NCI-H1092 treated with DMSO at 0.1 percent for 48 hours (cell line): ENCODE measurements around the gene ITSN2.

Experiments
- DNase-seq: peaks from one replicate; lab custom pipeline; 2025; lab: John Stamatoyannopoulos, UW

Gene ITSN2

GRCh38 chr2:24269265-24269664 lies 91.1 kb downstream of the ITSN2 start:
- no peak for DNase-seq

DNA sequence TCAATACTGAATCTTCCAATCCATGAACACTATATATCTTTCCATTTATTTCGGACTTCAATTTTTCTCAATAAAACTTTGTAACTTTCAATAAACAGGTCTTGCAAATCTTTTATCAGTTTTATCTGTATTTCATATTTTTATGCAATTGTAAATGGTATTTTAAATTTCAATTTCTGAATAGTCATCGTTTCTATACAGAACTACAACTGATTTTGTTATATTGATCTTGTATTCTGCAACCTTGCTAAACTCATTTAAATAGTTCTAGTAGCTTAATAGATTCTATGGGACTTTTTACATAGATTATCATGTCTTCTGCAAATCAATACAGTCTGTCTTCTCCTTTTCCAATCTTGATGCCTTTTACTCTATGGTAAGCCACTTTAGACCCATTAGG lies 95.1 kb downstream of the ITSN2 start:
- no peak for DNase-seq

- DNase-seq, result no peak
These were observed 97.8 kb downstream of the ITSN2 start for GRCh38 chr2:24262421-24262970.

DNA sequence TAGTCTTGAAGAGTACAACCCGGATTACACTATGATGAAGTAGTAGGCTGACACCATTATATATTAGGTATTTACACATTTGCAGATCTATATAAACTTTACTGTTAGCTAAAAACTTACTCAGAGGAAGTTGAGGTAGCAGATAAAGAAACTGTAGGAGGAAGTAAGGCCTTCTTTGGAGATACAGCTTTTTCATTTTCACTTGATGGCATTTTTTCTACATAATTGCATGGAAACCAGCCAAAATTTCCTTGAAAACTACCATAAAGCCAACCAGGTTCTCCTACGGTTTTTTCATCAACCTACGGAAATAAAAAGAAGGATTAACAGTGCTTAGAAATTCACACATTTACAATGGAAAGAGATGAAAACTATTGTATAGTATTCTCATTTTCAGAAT lies 98.9 kb downstream of the ITSN2 start:
- DNase-seq, result no peak

GRCh38 chr2:24259316-24259715 lies 101.0 kb downstream of the ITSN2 start:
- DNase-seq, result no peak

DNA sequence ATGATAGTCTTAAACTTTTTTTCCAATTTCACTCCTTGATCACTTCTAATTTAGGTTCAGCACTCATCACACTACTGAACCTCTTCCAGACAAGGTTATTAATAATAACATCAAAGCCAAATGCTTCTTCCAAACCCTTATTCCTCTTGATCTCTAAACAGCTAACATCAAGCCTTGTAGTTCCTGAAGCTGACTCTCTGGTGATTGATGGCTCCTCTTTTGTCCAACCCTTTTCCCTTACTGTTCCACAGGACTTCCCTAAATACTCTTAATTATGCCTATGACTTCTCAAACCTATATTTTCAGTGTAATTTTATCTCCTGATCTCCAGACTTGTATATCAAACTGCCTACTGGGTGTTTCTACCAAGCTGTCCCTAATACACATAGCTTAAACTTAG lies 101.6 kb downstream of the ITSN2 start:
- no peak for DNase-seq

GRCh38 chr2:24253303-24253919 lies 106.9 kb downstream of the ITSN2 start:
- DNase-seq, result no peak

- no peak for DNase-seq
These were observed 112.7 kb downstream of the ITSN2 start for GRCh38 chr2:24247592-24247991.

GRCh38 chr2:24247164-24247563 lies 113.2 kb downstream of the ITSN2 start:
- DNase-seq, result no peak

- DNase-seq, result no peak
These were observed 114.2 kb downstream of the ITSN2 start for GRCh38 chr2:24245986-24246776.

DNA sequence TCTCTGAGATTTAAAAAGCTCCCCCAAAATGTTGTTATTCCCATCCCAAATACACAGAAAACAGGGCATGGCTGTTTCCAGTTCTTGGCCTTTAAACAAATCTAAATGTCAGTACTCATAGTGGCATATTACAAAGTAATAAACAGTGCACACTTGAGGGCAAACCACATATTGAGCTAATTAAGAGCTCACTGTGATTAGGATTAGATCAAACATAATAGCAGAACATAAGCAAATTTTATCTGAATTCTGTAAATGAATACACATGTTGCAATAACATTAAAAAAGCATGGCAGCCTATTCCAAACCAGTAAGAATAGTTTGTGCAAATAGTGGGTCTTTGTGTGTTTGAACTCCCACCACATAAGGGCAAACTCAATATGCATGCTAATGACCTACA lies 118.8 kb downstream of the ITSN2 start:
- DNase-seq, result no peak

- DNase-seq, result no peak
These were observed 120.8 kb downstream of the ITSN2 start for GRCh38 chr2:24239553-24239952.

DNA sequence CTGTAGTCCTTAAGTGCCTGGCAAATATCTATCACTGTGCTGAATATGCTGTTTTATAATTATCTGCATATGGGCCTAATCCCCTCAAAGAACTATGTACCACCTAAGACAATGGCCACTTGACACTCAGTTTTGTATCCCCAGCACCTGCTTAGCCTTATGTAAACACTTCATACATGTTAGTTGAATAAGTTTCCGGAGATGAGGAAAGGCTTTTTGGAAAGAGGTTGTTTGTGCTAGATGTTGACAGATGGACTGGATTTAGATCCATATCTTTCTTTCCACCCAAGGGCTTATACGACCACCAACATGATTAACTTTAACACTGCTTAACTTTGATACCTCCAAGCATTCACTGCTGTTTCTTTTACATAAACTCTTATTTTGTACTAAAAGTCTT lies 122.2 kb downstream of the ITSN2 start:
- DNase-seq, result peak; percentile 71

- DNase-seq, result no peak
These were observed 123.0 kb downstream of the ITSN2 start for GRCh38 chr2:24237313-24237712.

- DNase-seq, result no peak
These were observed 127.0 kb downstream of the ITSN2 start for GRCh38 chr2:24233321-24233720.

GRCh38 chr2:24231461-24231881 lies 128.9 kb downstream of the ITSN2 start:
- DNase-seq, result no peak

DNA sequence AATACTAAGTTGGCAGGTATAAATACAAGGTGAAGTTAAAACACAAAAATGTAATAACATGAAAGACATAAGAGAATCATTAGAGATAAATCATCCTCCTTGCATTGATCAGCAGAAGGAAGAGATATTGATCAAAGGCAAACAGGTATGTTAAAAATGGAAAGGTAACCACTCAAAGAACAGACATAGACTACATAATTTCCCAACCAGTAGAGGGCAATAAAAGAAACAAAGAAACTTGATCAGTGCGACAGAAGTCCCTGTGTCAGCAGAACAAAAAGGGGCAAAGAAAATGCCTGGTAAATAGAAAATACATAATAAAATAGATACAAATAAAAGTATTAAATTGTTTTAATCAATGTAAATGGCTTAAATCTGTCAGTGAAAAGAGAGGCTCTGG lies 131.9 kb downstream of the ITSN2 start:
- peak; percentile 38 for DNase-seq

DNA sequence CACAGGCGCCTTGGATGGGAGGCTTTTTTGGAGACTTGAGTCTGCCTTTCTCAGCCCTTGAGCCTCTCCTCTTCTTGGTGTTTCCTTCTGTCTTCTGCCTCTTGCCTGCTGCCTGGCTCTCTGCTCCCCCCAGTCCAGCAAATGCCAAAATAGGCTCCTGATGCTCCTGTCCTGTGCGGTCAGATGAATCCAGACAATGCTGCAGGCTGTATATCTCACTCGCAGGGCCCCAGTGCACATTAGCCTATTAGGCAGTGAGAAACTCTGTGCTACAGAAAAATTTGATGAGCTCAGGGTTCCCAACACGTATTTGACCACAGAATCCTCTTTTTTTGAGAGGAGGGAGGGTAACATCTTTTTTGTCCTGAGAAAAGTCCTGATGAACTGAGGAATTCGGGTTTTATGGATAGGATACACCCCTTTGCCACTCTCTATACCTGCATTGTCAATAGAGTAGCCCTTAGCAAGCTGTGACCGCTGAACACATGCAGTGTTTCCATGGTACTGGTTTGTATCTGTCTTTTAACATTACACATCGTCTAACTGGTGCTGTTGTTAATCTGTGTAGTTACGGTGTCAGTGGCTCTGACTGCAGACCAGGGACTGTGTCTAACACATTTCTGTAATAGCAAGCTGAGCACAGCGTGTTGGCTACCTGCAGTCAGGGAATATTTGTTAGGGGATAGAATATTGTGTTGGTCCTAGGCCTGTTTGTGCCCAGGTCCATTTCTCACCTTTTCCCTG lies 134.7 kb downstream of the ITSN2 start:
- DNase-seq, result no peak

GRCh38 chr2:24222946-24223345 lies 137.4 kb downstream of the ITSN2 start:
- no peak for DNase-seq

DNA sequence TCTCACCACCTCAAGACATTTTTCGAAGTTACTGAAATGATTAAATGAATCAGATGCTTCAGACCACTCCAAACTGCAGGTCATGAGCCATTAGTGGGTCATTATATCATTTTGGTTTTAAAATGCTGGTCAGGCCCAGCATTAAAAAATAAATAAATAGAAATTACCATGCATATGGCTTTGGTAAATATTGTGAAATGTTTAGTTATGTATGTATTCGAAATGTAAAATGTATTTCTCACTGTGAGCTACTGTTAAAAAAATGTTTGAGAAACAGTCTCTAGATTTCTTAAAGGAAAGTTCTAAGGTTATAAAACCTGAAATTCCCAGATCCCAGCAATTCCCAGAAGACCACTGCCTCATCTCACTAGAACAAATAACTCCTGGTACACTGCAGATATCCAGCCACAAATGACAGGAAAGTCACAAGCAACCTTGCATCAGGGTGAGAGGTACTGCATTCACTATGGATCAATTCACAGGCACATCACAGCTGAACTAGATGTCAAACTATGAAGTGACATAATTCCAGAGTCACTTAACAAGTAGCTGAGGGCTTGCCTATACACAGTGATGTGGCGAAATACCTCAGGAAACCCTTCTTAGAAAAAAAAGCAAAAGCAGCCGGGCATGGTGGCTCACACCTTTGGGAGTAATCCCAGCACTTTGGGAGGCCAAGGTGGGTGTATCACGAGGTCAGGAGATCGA lies 138.8 kb downstream of the ITSN2 start:
- no peak for DNase-seq

DNA sequence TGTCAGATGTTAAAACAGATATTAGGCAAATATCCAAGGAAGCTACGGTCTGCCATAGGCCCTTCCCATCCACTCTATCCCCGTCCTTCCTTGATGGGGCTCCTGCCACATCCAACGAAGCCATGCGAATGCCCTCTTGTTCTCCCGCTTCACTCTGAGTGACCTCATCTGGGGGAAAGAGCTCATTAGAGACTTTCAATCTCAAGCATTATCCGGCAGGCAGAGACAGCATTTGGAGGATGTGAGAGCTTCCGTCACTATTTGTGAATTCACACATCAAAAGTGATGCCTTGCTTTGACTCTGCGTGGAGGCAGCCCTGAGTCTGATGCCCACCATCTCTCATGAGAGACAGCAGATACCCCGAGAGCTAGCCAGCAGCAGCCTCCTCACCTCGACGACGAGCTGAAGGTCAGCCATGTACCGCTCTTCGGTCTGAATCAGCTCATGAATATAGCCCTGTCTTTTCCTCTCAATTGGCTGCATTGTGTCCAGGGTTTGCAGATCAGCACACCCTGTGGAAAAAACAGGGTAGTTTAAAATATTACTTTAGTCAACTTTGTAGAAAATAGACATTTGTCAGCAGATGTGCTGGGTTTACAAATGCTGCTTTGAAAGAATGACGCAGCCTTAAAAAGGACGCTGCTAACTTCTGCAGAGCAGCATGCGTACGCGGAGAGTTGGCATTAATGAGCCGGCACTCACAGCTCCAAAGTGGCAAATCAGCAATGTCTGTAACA lies 139.6 kb downstream of the ITSN2 start:
- DNase-seq, result no peak
